Hematopoietic multipotent progenitor cell (in vitro differentiated cells): ENCODE data around the gene KCNAB2. TPM values are rescaled to one million over a fixed set of nuclear protein-coding genes. Genes with fewer than 3 reads are reported as not detected.

Experiments used
- DNase-seq, 3 donors: peaks; one replicate each; pipeline ENCODE4 v3.0.0-alpha.2; 2011 to 2015; ENCODE audit warnings: low read depth in 2 of 3, low spot score in 2 of 3
- total RNA-seq: library from RNA; depleted of rRNA; stranded (reverse); fragments of >200 nt; gene quantifications from one replicate; pipeline ENCODE4 v1.2.3, GENCODE V29; 2012

KCNAB2 gene
- total RNA-seq, 1 donor = 96.4 TPM

- DNase-seq = no peak
These were observed 16.3 kb upstream of the KCNAB2 start for GRCh38 chr1:6029351-6029750.

- DNase-seq = no peak
These were observed 15.6 kb upstream of the KCNAB2 start for GRCh38 chr1:6030132-6030531.

- no peak for DNase-seq
These were observed 15.0 kb upstream of the KCNAB2 start for GRCh38 chr1:6030547-6031261.

- no peak for DNase-seq
These were observed 12.6 kb upstream of the KCNAB2 start for GRCh38 chr1:6033124-6033523.

GRCh38 chr1:6033986-6034749 lies 11.5 kb upstream of the KCNAB2 start:
- no peak for DNase-seq

- DNase-seq = no peak
These were observed 11.0 kb upstream of the KCNAB2 start for GRCh38 chr1:6034750-6035096.

GRCh38 chr1:6035303-6035702 lies 10.4 kb upstream of the KCNAB2 start:
- DNase-seq = no peak

- DNase-seq = no peak
These were observed 10.0 kb upstream of the KCNAB2 start for GRCh38 chr1:6035719-6036118.

GRCh38 chr1:6037338-6037762 lies 8.3 kb upstream of the KCNAB2 start:
- DNase-seq = peak in 1 of 3 donors; percentile 36

GRCh38 chr1:6038603-6039002 lies 7.1 kb upstream of the KCNAB2 start:
- DNase-seq = no peak

- DNase-seq = no peak
These were observed 6.7 kb upstream of the KCNAB2 start for GRCh38 chr1:6039031-6039430.

GRCh38 chr1:6040444-6040843 lies 5.2 kb upstream of the KCNAB2 start:
- DNase-seq = no peak

GRCh38 chr1:6040861-6041415 lies 4.8 kb upstream of the KCNAB2 start:
- DNase-seq = no peak

- DNase-seq = no peak
These were observed 4.1 kb upstream of the KCNAB2 start for GRCh38 chr1:6041432-6042062.

GRCh38 chr1:6043561-6043960 lies 2.1 kb upstream of the KCNAB2 start:
- DNase-seq = no peak

GRCh38 chr1:6044481-6045109 lies 1.1 kb upstream of the KCNAB2 start:
- DNase-seq = no peak

- DNase-seq = no peak
These were observed 582 bp upstream of the KCNAB2 start for GRCh38 chr1:6045110-6045502.

- no peak for DNase-seq
These were observed 591 bp downstream of the KCNAB2 start for GRCh38 chr1:6046279-6046678.

GRCh38 chr1:6048179-6048867 lies 2.6 kb downstream of the KCNAB2 start:
- DNase-seq = no peak

GRCh38 chr1:6049419-6049818 lies 3.7 kb downstream of the KCNAB2 start:
- no peak for DNase-seq

- no peak for DNase-seq
These were observed 5.7 kb downstream of the KCNAB2 start for GRCh38 chr1:6051423-6051822.
